GM21576 (cell line): ENCODE data around the gene TPO.
"Not testable (repeated sequence)": the region's sequence is repeated elsewhere in the genome, so short reads cannot be mapped to it uniquely, and the experiment has no call there.

Experiments used
- ATAC-seq: cut with Tn5 transposase; IDR thresholded peaks from one replicate; pipeline ENCODE4 v1.9.1; 2021; ENCODE audit warnings: mild to moderate bottlenecking, moderate library complexity; ENCODE audit not compliant: unreplicated experiment

The TPO gene

DNA sequence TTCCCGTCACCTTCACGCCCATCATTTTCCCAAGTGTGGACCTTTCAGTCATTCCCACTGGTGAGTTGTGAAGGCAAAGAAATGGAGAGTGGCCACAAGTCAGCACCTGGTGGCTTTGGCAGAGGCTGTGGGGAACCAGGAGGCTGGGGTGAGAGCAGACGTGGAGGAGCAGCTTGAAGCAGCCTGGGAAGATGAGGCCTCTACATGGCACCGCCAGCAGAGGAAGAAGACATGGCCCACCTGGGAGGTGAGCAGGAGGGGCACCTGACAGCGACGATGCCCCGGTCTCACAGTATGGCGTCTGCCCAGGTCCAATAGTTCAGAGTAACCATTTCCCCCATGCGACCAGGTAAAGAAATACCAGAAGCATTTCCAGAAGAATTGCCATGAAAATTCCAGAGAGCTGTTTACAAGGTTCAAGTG, 69.0 kb downstream of the TPO start:
- ATAC-seq, result no peak

- ATAC-seq, result no peak
These were observed 69.7 kb downstream of the TPO start for GRCh38 chr2:1482981-1483380.

DNA sequence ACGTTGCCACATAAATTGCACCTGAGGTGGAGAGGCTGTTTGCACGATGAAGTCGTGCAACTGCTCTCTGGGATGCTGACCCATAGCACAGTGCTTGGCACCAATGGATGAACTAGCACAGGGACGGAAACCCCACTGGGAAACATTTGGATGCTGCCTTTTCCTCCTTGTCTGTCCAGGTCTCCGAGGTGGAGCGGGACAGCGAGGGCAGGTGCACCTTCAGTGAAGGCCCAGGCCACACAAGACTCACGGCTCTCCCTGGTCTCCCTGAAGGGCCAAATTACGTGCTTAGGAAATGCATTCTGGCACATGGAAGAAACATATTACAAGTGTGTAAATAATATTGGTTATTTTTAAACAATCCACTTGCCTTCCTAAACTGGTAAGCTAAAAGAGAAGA, 70.3 kb downstream of the TPO start:
- ATAC-seq, result no peak

- no peak for ATAC-seq
These were observed 71.0 kb downstream of the TPO start for GRCh38 chr2:1484131-1484884.

- no peak for ATAC-seq
These were observed 73.4 kb downstream of the TPO start for GRCh38 chr2:1486670-1487069.

- ATAC-seq, result no peak
These were observed 74.5 kb downstream of the TPO start for GRCh38 chr2:1487758-1488157.

- ATAC-seq, result no peak
These were observed 75.0 kb downstream of the TPO start for GRCh38 chr2:1488181-1488671.

GRCh38 chr2:1488851-1489250, 75.6 kb downstream of the TPO start:
- ATAC-seq, result no peak

GRCh38 chr2:1489486-1489885, 76.2 kb downstream of the TPO start:
- ATAC-seq, result no peak

- not testable (repeated sequence) for ATAC-seq
These were observed 77.1 kb downstream of the TPO start for GRCh38 chr2:1490381-1490780.

DNA sequence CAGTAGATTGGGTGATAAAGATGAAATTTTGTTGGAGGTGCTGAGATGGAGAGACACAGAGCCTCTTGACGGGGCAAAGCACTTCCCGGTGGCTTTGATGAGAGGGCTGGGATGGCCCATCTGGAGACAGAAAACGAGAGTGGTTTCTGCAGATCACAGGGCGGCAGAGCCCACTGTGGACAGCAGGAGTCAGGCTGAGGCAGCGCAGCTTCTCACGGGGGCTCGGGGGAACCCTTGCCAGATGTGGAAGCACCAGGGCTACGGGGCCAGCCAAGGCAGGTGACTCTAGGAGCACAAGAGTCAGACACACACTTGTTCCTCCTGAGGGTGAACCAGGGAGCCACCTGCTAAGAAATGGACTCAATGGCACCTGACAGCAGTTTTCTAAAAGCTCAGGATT, 78.5 kb downstream of the TPO start:
- no peak for ATAC-seq

GRCh38 chr2:1492231-1492630, 79.0 kb downstream of the TPO start:
- ATAC-seq, result not testable (repeated sequence)

DNA sequence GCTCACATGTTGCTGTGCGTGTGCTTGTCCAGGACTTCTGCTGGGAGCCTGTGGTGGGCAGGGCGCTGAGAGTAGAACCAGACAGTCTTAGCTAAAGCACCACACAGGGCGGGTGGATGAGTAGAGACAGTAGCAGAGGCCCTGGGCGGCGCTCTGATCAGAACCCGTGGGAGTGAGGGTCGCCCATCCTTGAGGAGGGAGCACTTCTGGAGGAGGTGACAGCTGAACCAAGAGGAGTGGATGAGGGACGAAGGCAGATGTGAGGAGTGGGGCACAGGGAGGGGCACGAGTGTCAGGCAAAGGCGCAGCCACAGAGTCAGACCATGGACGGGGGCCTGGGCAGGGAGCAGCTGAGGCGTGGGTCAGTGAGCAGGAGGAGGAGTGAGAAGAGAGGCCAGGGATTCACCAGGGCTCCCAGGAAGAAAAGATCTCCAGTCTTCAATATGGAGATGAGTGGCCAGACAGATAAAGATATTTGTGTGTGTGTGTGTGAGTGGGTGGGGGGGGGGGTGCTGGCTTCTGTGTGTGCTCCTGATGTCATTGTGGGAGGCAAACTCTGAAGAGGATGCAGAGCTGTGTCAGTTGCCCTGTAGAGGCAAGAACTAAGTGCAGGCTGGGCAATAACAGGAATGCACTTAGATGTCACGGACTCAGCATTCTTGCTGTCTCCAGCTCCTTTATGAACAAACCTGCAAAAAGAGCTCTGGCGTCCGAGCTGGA, 79.6 kb downstream of the TPO start:
- ATAC-seq, result no peak

DNA sequence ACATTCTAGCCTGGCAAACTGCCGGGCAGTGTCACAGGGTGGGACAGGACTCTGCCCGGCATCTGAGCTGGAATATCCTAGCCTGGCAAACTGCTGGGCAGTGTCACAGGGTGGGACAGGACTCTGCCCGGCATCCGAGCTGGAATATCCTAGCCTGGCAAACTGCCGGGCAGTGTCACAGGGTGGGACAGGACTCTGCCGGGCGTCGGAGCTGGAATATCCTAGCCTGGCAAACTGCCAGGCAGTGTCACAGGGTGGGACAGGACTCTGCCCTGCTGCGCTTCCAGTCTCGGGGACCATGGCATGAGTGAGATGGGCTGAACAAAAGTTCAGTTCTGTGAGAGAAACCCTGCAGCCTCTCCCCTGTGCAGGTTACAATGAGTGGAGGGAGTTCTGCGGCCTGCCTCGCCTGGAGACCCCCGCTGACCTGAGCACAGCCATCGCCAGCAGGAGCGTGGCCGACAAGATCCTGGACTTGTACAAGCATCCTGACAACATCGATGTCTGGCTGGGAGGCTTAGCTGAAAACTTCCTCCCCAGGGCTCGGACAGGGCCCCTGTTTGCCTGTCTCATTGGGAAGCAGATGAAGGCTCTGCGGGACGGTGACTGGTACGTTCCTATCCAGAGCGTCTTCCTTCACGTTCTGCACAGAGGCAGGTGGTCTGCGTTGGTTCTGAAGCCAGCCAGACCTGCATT, 80.3 kb downstream of the TPO start:
- no peak for ATAC-seq

GRCh38 chr2:1494257-1494656, 81.0 kb downstream of the TPO start:
- no peak for ATAC-seq

DNA sequence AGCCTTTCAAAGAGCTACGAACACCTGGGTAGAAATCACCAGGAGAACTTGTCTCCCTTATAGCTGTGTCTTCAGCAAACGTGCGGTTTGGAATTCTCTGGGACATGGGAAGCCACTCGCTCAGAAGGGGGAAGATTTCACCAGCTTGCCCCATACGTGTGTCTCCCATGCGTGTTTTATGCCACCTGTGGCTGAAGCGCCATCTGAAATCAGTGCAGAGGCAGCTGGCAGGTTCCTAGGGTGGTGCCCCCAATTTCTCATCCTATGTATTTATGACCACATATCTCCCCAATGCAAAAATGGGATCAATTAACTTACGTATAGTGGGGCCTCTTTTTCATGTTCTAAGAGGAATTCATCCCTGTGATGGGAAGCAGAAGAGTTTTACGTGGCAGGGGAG, 81.6 kb downstream of the TPO start:
- no peak for ATAC-seq

DNA sequence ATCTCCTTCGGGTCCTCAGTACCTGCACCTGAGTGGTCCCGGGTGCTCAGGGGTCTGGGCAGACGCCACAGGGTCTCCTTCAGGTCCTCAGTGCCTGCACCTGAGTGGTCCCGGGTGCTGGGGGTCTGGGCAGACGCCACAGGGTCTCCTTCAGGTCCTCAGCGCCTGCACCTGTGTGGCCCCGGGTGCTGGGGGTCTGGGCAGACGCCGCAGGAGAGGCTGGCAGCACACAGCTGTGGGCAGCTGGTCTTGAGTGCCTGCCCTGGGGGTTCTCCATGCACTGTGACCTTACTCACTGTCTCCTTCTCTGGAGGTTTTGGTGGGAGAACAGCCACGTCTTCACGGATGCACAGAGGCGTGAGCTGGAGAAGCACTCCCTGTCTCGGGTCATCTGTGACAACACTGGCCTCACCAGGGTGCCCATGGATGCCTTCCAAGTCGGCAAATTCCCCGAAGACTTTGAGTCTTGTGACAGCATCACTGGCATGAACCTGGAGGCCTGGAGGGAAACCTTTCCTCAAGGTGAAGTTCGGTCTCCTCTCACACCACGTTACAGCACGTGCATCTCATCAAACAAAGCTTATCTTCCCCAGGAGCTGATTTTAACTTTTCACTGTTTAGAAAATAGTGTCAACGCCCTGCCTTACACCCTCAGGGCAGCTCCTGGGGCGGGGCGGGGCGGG, 82.6 kb downstream of the TPO start:
- no peak for ATAC-seq

- no peak for ATAC-seq
These were observed 83.1 kb downstream of the TPO start for GRCh38 chr2:1496359-1496821.

DNA sequence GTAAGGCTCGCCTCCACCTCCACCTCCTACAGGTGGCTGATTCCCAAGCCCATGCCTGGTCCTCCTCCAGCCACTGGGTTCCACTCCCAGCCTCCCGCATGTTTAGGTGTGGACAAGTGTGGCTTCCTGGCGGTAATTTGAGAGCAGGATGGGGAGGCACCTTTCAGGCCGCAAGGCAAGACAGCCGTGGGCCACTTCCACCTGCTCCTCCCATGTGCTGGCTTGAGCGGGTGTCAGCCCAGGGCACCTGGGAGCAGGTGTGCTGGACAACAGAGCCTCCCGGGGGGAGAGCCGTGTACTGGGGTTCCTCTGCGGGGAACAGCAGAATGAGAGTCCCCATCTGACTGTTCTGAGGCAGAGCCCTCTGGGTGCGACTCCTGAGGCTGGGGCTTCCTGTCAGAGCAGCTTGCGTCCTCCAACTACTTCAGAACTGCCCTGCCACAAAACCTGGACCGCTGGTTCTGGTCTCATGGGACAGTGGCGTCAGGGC, 83.9 kb downstream of the TPO start:
- ATAC-seq, result no peak

- ATAC-seq, result no peak
These were observed 84.9 kb downstream of the TPO start for GRCh38 chr2:1498176-1498575.
